H4 (cell line): ENCODE results near the gene SLC28A3. TPM values are rescaled to one million over a fixed set of nuclear protein-coding genes. Genes with fewer than 3 reads are reported as not detected.
"Not testable (repeated sequence)": the region's sequence is repeated elsewhere in the genome, so short reads cannot be mapped to it uniquely, and the experiment has no call there.

Experiments
- DNase-seq: peaks from one replicate; pipeline ENCODE4 v3.0.0-alpha.2; 2015; ENCODE audit warnings: low spot score
- total RNA-seq: library from RNA; depleted of rRNA; stranded (reverse); fragments of >200 nt; shearing (Covaris generic); gene quantifications from 2 replicates; pipeline ENCODE4 v1.2.3, GENCODE V29; 2014; rRNA removed

The SLC28A3 gene
- 0.02 TPM in 1 of 2 replicates, not detected in the other for total RNA-seq

GRCh38 chr9:84340535-84340934 lies at the start of gene SLC28A3:
Gene SLC28A3, minus strand, starts transcription at chr9:84340758. Its CDS starts 125 bp downstream, at chr9:84340633.
- no peak for DNase-seq

- not testable (repeated sequence) for DNase-seq
These were observed 49.7 kb upstream of the SLC28A3 start for GRCh38 chr9:84390254-84390653.

GRCh38 chr9:84387821-84388220 lies 47.3 kb upstream of the SLC28A3 start:
- DNase-seq, result no peak

GRCh38 chr9:84386753-84387152 lies 46.2 kb upstream of the SLC28A3 start:
- no peak for DNase-seq

GRCh38 chr9:84385386-84386040 lies 45.0 kb upstream of the SLC28A3 start:
- DNase-seq, result no peak

GRCh38 chr9:84384617-84385016 lies 44.1 kb upstream of the SLC28A3 start:
- DNase-seq, result no peak

- no peak for DNase-seq
These were observed 42.6 kb upstream of the SLC28A3 start for GRCh38 chr9:84383178-84383577.

GRCh38 chr9:84382720-84383119 lies 42.2 kb upstream of the SLC28A3 start:
- DNase-seq, result no peak

- DNase-seq, result no peak
These were observed 41.0 kb upstream of the SLC28A3 start for GRCh38 chr9:84381508-84381907.

GRCh38 chr9:84379740-84380139 lies 39.2 kb upstream of the SLC28A3 start:
- no peak for DNase-seq

- no peak for DNase-seq
These were observed 35.4 kb upstream of the SLC28A3 start for GRCh38 chr9:84375954-84376353.

- DNase-seq, result no peak
These were observed 34.0 kb upstream of the SLC28A3 start for GRCh38 chr9:84374516-84374915.

GRCh38 chr9:84374013-84374412 lies 33.5 kb upstream of the SLC28A3 start:
- DNase-seq, result no peak

- DNase-seq, result peak; percentile 94
These were observed 31.2 kb upstream of the SLC28A3 start for GRCh38 chr9:84371737-84372136.

GRCh38 chr9:84368601-84369000 lies 28.0 kb upstream of the SLC28A3 start:
- no peak for DNase-seq

GRCh38 chr9:84367726-84368125 lies 27.2 kb upstream of the SLC28A3 start:
- DNase-seq, result not testable (repeated sequence)

GRCh38 chr9:84366683-84367082 lies 26.1 kb upstream of the SLC28A3 start:
- no peak for DNase-seq

GRCh38 chr9:84364894-84365490 lies 24.4 kb upstream of the SLC28A3 start:
- not testable (repeated sequence) for DNase-seq

- DNase-seq, result no peak
These were observed 21.1 kb upstream of the SLC28A3 start for GRCh38 chr9:84361645-84362044.

- DNase-seq, result peak; percentile 24
These were observed 16.7 kb upstream of the SLC28A3 start for GRCh38 chr9:84357275-84357674.

- DNase-seq, result no peak
These were observed 13.5 kb upstream of the SLC28A3 start for GRCh38 chr9:84354035-84354434.

- DNase-seq, result no peak
These were observed 9.1 kb upstream of the SLC28A3 start for GRCh38 chr9:84349671-84350070.

GRCh38 chr9:84343111-84343521 lies 2.6 kb upstream of the SLC28A3 start:
- DNase-seq, result peak; percentile 22

GRCh38 chr9:84339962-84340361 lies 596 bp downstream of the SLC28A3 start:
- DNase-seq, result no peak
